ENCODE measurements around the gene SULT1A3.
"Not testable (repeated sequence)": the region's sequence is repeated elsewhere in the genome, so short reads cannot be mapped to it uniquely, and the experiment has no call there.

SULT1A3 gene

DNA sequence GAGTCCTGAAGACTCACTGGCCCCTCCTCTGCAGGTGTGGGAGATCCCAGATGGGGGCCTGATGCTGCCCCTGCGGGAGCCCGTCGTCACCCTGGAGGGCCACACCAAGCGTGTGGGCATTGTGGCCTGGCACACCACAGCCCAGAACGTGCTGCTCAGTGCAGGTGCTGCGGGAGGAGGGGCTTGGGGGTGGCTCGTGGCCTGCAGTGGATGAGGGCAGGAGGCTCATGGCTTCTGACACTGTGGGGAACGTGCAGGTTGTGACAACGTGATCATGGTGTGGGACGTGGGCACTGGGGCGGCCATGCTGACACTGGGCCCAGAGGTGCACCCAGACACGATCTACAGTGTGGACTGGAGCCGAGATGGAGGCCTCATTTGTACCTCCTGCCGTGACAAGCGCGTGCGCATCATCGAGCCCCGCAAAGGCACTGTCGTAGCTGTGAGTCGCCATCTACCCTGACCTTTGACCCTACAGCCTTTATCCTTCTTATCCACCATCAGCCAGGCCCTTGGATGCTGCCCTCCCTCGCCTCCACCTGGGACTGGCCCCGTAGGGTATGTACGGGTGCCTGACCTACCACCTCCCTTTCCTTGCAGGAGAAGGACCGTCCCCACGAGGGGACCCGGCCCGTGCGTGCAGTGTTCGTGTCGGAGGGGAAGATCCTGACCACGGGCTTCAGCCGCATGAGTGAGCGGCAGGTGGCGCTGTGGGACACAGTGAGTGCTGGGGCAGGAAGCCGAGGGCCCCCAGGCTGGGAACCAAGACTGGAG is 12.1 kb upstream of the SULT1A3 start:
- DNase-seq (ENCODE audit: low read depth) = peak; percentile 80

DNA sequence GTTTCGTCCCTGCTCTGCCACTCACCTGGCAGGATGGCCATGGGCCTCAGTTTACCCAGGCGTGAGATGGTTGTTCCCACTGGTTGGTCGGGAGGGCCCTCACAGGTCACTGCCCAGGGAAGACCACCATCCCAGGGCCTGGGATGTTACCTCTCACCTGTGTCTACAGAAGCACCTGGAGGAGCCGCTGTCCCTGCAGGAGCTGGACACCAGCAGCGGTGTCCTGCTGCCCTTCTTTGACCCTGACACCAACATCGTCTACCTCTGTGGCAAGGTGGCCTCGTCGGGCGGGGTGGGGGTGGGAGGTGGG is 11.5 kb upstream of the SULT1A3 start:
- no peak for DNase-seq (ENCODE audit: low read depth)

DNA sequence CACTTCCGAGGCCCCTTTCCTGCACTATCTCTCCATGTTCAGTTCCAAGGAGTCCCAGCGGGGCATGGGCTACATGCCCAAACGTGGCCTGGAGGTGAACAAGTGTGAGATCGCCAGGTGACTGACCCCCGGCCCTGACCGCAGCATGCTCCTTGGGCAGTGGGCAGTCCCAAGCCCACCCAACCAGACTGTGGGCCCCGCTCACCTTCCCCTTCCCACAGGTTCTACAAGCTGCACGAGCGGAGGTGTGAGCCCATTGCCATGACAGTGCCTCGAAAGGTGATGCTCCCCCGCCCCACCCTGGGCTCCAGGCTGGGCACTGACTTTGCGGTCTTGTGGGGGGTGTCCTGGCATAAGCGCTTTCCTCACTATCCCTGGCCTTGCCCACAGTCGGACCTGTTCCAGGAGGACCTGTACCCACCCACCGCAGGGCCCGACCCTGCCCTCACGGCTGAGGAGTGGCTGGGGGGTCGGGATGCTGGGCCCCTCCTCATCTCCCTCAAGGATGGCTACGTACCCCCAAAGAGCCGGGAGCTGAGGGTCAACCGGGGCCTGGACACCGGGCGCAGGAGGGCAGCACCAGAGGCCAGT is 11.0 kb upstream of the SULT1A3 start:
- DNase-seq (ENCODE audit: low read depth) = no peak

DNA sequence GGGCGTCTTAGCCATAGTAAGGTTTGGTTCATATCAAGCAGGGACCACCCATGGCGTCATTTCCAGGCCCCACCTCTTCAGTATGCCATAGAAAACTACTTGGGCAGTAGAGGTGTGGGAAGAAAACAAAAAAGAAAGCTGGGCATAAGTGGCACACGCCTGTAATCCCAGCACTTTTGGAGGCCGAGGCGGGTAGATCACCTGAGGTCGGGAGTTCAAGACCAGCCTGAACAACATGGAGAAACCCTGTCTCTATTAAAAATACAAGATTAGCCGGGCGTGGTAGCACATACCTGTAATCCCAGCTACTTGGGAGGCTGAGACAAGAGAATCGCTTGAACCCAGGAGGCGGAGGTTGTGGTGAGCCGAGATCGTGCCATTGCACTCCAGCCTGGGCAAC is 7.9 kb upstream of the SULT1A3 start:
- not testable (repeated sequence) for DNase-seq (ENCODE audit: low read depth)

DNA sequence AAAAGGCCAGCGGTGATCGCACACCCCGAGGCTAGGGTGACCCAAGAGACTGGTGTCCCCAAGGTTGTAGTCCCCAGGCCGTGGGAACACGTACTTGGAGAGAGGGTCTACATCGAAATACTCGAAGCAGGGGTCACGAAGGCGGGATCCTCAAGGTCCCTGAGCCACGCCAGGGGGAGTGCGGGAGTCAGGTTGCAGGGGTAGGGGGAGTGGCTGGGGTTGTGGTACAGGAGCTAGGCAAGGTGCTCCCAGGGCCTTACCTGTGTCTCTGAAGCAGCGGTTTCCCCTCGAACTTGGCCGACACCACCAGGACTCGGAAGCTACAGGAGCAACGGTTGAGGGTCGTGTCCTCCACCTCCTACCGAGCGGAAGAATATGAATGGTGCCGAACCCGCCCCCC is 6.0 kb upstream of the SULT1A3 start:
- DNase-seq (ENCODE audit: low read depth) = not testable (repeated sequence)

DNA sequence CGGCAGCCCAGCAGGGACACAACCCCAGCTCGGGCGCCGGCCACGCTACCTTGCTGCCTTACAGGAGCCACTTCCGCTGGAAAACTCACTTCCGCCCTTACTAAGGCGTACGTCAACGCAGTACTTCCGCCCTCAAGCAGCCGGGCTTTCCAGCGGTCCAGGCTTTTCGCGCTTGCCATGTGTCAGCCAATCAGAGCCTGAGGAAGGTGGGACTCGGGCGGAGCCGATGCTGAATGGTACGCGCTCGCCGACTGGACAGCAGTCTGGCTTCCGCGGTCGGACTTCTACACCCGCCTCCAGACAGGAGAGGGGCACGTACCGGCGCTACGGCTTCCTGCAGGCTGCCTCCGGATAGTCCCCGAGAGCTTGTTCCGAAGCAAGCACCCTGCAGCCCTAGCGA is 5.4 kb upstream of the SULT1A3 start, which contains the start of the genes BOLA2B and SLX1A:
Gene BOLA2B (minus strand): TSS at position 52 of the 400 bp plus-strand sequence. CDS start 71 bp downstream, outside the sequence.
Gene SLX1A (plus strand): TSS at position 261 of the 400 bp plus-strand sequence. CDS start 210 bp downstream, outside the sequence.
- DNase-seq (ENCODE audit: low read depth) = not testable (repeated sequence)

DNA sequence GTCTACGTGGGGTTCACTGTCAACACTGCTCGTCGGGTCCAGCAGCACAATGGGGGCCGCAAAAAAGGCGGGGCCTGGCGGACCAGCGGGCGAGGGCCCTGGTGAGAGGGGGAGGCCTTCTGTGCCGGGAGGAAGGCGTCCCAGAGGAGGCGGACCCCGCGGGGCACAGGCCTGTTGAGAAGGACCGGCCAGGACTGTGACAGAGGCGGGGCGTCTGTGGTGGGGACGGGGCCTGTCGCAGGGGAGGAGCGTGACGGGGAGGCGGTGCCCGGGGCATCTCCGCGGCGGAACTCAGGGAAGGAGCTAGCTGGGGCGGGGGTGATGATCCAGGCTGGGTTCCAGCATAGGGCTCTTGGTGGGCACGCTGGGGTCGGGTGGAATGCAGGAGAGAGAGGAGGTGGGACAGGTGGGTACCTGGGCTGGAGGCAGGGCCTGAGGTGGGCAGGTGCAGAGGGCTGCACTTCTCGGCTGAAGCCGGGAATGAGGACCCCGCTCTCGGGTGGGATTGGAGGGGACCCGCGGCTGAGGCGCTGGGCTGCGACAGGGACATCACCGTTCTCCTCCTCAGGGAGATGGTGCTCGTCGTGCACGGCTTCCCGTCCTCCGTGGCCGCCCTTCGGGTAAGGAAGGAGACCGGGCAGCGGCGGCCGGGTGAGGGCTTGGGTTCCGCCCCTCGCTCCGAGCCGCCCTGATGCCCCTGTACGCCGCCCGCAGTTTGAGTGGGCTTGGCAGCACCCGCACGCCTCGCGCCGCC is 4.7 kb upstream of the SULT1A3 start:
- DNase-seq (ENCODE audit: low read depth) = not testable (repeated sequence)

DNA sequence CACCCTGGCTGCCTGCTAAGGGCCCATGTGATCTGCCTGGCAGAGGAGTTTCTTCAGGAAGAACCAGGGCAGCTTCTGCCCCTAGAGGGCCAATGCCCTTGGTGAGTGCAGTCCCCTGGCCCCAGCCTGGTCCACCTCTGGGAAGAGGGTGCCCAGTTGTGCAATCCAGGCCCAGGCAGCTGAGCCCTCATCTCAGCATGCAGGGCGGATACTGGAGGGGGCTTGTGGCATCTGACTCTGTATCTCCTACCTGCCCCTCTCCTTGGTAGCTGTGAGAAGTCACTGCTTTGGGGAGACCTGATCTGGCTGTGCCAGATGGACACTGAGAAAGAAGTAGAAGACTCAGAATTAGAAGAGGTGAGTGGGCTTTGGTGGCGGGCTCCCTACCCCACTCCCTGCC is 2.1 kb upstream of the SULT1A3 start:
- not testable (repeated sequence) for DNase-seq (ENCODE audit: low read depth)

DNA sequence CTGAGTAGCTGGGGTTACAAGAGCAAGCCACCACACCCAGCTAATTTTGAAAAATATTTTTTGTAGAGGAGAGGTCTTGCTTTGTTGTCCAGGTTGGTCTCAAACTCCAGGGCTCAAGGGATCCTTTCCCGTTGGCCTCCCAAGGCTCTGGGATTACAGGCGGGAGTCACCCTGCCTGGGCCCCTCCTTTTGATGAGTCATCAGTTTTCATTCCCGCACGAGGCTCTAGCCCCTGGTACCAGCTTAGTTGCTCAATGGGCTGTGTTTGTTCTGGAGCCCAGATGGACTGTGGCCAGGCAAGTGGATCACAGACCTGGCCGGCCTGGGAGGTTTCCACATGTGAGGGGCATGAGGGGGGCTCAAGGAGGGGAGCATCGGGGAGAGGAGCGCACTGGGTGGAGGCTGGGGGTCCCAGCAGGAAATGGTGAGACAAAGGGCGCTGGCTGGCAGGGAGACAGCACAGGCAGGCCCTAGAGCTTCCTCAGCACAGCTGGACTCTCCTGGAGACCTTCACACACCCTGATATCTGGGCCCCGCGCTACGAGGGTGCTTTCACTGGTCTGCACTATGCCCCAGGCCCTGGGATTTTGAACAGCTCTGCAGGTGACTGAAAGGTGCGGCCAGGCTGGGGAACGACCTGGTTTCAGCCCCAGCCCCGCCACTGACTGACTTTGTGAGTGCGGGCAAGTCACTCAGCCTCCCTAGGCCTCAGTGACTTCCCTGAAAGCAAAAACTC is 721 bp downstream of the SULT1A3 start:
- DNase-seq (ENCODE audit: low read depth) = not testable (repeated sequence)

DNA sequence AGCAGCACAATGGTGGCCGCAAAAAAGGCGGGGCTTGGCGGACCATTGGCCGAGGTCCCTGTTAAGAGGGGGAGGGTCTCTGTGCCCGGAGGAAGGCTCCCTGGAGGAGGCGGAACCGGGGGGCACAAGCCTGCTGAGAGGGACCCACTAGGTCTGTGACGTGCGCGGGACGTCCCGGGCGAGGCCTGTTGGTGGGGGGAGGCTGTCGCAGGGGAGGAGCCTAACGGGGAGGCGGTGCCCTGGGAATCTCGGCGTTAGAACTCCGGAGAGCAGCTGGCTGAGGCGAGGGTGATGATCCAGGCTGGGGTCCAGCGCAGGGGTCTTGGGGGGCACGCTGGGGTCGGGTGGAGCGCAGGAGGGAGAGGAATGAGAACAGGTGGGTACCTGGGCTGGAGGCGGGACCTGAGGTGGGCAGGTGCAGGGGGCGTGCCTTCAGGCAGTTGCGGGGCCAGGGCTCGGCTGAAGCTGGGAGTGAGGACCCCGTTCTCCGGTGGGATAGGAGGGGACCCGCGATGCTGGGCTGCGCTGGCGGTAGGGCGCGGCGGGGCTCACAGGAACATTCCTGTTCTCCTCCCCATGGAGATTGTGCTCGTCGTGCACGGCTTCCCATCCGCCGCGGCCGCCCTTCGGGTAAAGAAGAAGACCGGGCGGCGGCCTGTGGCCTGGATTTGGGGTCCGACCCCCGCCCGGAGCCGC is 6.6 kb downstream of the SULT1A3 start:
- not testable (repeated sequence) for DNase-seq (ENCODE audit: low read depth)

DNA sequence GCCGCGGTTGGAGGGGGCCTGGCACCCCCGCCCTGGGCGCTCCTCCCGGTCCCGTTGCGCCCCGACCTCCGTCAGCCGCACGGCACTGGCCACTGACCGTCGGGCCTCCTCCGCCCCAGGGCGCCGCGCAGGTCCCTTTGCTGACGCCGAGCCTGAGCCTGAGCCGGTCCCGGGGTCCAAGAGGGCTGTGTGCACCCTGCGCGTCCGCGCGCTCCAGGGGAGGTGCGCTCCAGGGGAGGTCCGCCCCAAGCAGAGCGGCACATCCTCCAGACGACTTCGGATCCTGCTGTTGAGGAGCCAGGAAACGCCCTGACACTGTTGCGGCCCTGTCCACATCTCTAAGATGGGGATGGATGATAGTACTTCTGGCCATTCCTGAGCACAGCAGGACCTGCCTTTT is 7.2 kb downstream of the SULT1A3 start:
- DNase-seq (ENCODE audit: low read depth) = not testable (repeated sequence)

DNA sequence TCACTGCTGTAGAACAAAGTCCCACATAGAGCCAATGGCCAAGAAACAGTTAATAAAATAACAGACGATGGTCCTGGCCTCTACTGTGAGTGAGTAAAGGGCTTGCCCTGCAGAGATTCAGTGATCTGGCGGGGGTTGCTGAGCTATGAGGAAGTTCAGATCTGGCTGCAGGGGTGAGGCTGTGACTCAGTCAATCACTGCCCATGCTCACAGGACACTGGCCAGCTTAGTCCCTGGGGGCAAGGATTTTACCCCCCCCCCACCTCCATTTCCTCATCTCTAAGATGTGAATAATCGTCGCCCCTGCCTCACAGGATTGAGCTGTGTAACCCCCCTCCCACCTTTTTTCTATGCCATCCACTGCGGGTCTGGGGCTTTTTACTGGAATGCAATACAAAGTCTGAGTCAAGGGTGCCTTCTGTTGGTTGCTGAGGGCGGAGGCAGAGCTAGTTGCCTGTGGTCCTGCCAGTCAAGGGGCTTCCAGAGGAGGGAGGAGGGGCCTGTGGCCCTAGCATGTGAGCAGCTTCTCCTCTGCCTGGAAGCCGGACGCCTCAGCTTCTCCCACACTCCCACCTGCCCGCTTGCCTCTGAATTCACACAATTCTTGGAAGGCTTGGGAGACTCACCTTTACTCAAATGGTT is 8.1 kb downstream of the SULT1A3 start:
- not testable (repeated sequence) for DNase-seq (ENCODE audit: low read depth)

DNA sequence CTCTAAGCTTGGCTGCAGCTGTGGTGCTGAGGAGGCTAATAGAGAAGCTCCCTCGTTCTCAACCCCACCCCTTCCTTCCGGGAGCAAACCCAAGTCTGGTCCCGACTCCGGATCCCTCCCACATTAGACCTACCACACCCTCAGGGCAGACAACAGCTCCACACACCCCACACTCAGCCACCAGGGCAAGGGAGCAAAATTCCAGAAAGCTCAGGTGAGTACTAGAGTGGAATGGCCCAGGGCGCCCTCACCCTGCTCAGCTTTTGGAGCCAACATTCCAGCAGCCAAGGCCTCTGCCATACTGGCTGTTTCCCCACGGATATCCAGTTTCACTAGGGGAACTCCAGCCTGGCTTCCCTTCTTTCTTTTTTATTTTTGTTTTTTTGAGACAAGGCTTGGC is 10.0 kb downstream of the SULT1A3 start:
- not testable (repeated sequence) for DNase-seq (ENCODE audit: low read depth)

DNA sequence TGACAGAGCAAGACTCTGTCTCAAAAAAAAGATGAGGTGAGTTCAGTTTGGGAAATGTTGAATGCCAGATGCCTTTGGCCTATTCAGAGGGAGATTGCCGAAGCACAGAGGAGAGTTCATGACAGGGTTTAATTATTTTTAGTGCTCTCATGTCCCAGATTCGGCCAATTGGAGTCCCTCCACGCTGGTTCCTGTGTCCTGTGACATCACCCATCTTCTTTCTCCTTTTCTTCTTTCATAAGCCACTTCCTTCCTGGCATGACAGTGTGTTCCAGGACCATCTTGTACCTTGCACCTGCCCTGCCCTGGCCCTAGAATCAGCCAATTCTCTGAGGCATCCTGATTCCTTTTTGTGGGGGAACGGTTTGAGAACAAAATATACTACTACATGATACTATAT is 12.4 kb downstream of the SULT1A3 start:
- DNase-seq (ENCODE audit: low read depth) = not testable (repeated sequence)

DNA sequence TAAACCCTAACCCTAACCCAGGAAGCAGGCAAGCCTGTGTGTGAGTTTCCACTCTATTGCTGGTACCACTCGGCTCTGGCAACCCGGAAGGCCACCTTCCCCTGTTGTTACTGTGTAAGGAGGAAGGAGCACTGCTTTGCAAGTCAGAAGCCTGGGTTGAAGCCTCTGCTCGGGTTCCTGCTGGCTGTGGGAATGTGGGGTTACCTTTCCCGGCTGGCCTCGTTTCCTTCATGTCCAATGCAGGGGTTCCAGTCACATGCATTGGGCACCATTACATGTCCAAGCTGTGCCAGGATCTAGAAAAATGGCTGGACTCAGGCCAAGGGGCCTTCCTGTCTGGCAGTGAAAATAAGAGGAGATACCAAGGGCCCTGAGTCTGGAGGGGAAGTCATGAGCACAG is 18.0 kb downstream of the SULT1A3 start:
- DNase-seq (ENCODE audit: low read depth) = not testable (repeated sequence)

DNA sequence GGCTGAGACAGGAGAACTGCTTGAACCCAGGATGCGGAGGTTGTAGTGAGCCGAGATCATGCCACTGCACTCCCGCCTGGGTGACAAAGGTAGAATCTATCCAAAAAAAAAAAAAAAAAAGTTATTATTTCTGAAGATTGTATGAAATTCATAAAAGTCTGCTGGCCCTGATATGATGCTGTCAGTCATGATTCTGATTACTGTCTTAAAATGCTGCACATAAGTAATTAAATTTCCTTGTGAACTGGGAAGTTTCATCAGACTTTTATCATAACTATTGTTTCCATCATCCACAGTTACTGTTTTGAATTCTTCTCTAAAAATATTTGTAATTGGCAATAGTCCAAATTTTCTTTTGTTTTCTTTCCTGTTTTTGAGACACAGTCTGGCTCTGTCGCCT is 49.3 kb downstream of the SULT1A3 start, which contains the start of gene NPIPB13:
Gene NPIPB13 (minus strand): TSS at position 101 of the 400 bp plus-strand sequence. CDS start 2,906 bp downstream, outside the sequence.
- not testable (repeated sequence) for DNase-seq (ENCODE audit: low read depth)

All from activated T-cell treated with anti-CD3 and anti-CD28 coated beads for 24 hours (primary cell).